GM18508 (cell line): ENCODE data around the gene SGPL1.
"Not testable (repeated sequence)": the region's sequence is repeated elsewhere in the genome, so short reads cannot be mapped to it uniquely, and the experiment has no call there.

Source experiments
- ATAC-seq: cut with Tn5 transposase; IDR thresholded peaks from one replicate; pipeline ENCODE4 v1.9.1; 2021; ENCODE audit warnings: moderate number of reproducible peaks; ENCODE audit not compliant: insufficient read depth, unreplicated experiment

SGPL1 gene

GRCh38 chr10:70913893-70914240, 98.1 kb downstream of the SGPL1 start:
- ATAC-seq, result no peak

- ATAC-seq, result no peak
These were observed 98.6 kb downstream of the SGPL1 start for GRCh38 chr10:70914316-70914864.

- no peak for ATAC-seq
These were observed 99.5 kb downstream of the SGPL1 start for GRCh38 chr10:70915206-70915605.

- ATAC-seq, result no peak
These were observed 100.1 kb downstream of the SGPL1 start for GRCh38 chr10:70915806-70916205.

- no peak for ATAC-seq
These were observed 100.5 kb downstream of the SGPL1 start for GRCh38 chr10:70916241-70916640.

- ATAC-seq, result no peak
These were observed 101.5 kb downstream of the SGPL1 start for GRCh38 chr10:70917226-70917625.

GRCh38 chr10:70917635-70918034, 101.9 kb downstream of the SGPL1 start:
- no peak for ATAC-seq

- no peak for ATAC-seq
These were observed 103.2 kb downstream of the SGPL1 start for GRCh38 chr10:70918851-70919530.

GRCh38 chr10:70919906-70920305, 104.2 kb downstream of the SGPL1 start:
- not testable (repeated sequence) for ATAC-seq

GRCh38 chr10:70920519-70920918, 104.8 kb downstream of the SGPL1 start:
- no peak for ATAC-seq

GRCh38 chr10:70921285-70921684, 105.5 kb downstream of the SGPL1 start:
- ATAC-seq, result no peak

GRCh38 chr10:70923696-70924095, 107.9 kb downstream of the SGPL1 start:
- no peak for ATAC-seq

GRCh38 chr10:70925377-70926225, 109.9 kb downstream of the SGPL1 start:
- no peak for ATAC-seq

- ATAC-seq, result no peak
These were observed 110.7 kb downstream of the SGPL1 start for GRCh38 chr10:70926226-70927000.

GRCh38 chr10:70927189-70927943, 111.6 kb downstream of the SGPL1 start:
- ATAC-seq, result no peak

GRCh38 chr10:70928140-70928539, 112.4 kb downstream of the SGPL1 start:
- ATAC-seq, result no peak

- no peak for ATAC-seq
These were observed 114.7 kb downstream of the SGPL1 start for GRCh38 chr10:70930263-70931000.
